Colonic mucosa (tissue), 4 donors: ENCODE measurements around the gene PFN3. TPM values are rescaled to one million over a fixed set of nuclear protein-coding genes. Genes with fewer than 3 reads are reported as not detected.

Experiments
- DNase-seq: peaks from one replicate; pipeline ENCODE4 v3.0.0-alpha.2; 2020
- H3K27ac ChIP-seq: fragments of 200-600 bp; one replicate; pipeline ENCODE4 v1.8.0; 2021
- H3K27me3 ChIP-seq: fragments of 200-600 bp; one replicate; pipeline ENCODE4 v1.8.0; 2021
- H3K36me3 ChIP-seq: fragments of 200-600 bp; one replicate; pipeline ENCODE4 v1.8.0; 2021
- H3K4me1 ChIP-seq: fragments of 200-600 bp; one replicate; pipeline ENCODE4 v1.8.0; 2021; ENCODE audit warnings: mild to moderate bottlenecking
- H3K4me3 ChIP-seq: fragments of 200-600 bp; one replicate; pipeline ENCODE4 v1.8.0; 2021
- H3K9ac ChIP-seq, 2 donors: one replicate each; pipeline ENCODE4 v1.7.0; 2013; ENCODE audit warnings: control low read depth in 2 of 2, low read depth in 2 of 2, low read length in 2 of 2
- H3K9me3 ChIP-seq: fragments of 200-600 bp; one replicate; pipeline ENCODE4 v1.8.0; 2021
- CTCF ChIP-seq: fragments of 200-600 bp; IDR thresholded peaks from one replicate; pipeline ENCODE4 v1.8.0; 2022; ENCODE audit warnings: antibody characterized with exemption, mild to moderate bottlenecking
- intact Hi-C: fragments of 100-400 bp; cut with DNase I; formaldehyde crosslinking; loops from one replicate; pipeline ENCODE4 v1.14.1; 2022
- total RNA-seq, 2 donors: library from RNA; stranded (reverse); fragmentation: NEBNext Ultra II Directional in 1 of 2; extraction: Animal tissue kit (Norgen Biotek cat#: 25700) in 1 of 2; gene quantifications; one replicate each; pipeline ENCODE4 v1.2.1, GENCODE V29; 2021
- donor health status: healthy.
- donor health status: DM: no; HTN: no; CAD: no.
- donor health status: DM: no; HTN: no; CAD: no.

PFN3 gene
- total RNA-seq, 2 donors from 2014 or later: not detected

- Histone ChIP-seq H3K27me3 (no peaks in the 10 kb centered on the region), H3K9me3 (no peaks in the 10 kb centered on the region), H3K36me3 (peaks cover 2% of the 10 kb centered on the region), H3K4me3 (peak overlapping the region; percentile 81), H3K9ac (peak overlapping the region; percentile 98 to 99), H3K27ac (peak overlapping the region; percentile 82), H3K4me1 (peaks cover 11% of the 10 kb centered on the region)
- intact Hi-C loops: no loop called here
- DNase-seq: no peak
- TF ChIP-seq CTCF: no peak
Observed at GRCh38 chr5:177427919-177428573, 27.6 kb upstream of the PFN3 start.

- TF ChIP-seq CTCF: no peak
- peak overlapping the region; percentile 98 to 99 for H3K9ac ChIP-seq
- DNase-seq: no peak
- H3K4me1 ChIP-seq: peaks cover 7% of the 10 kb centered on the region
- H3K27ac ChIP-seq: peak overlapping the region; percentile 82
- intact Hi-C loops: no loop called here
- H3K9me3 ChIP-seq: no peaks in the 10 kb centered on the region
- no peaks in the 10 kb centered on the region for H3K27me3 ChIP-seq
- peak overlapping the region; percentile 81 for H3K4me3 ChIP-seq
- no peaks in the 10 kb centered on the region for H3K36me3 ChIP-seq
Observed at GRCh38 chr5:177427211-177427822, 26.9 kb upstream of the PFN3 start.

- peaks cover 7% of the 10 kb centered on the region for H3K4me1 ChIP-seq
Observed at GRCh38 chr5:177426566-177427210, 26.2 kb upstream of the PFN3 start, which contains the start of gene GRK6. Gene GRK6, plus strand, starts transcription at chr5:177426676. Its CDS starts 170 bp downstream, at chr5:177426846.

GRCh38 chr5:177425801-177426565 lies 25.5 kb upstream of the PFN3 start:
- Histone ChIP-seq H3K27ac (peak overlapping the region; percentile 96), H3K4me3 (peak overlapping the region; percentile 42), H3K27me3 (no peaks in the 10 kb centered on the region), H3K4me1 (peaks cover 7% of the 10 kb centered on the region), H3K9ac (peak overlapping the region; percentile 69 to 71), H3K36me3 (no peaks in the 10 kb centered on the region), H3K9me3 (no peaks in the 10 kb centered on the region)
- DNase-seq: peak; percentile 100
- intact Hi-C loops: no loop called here
- TF ChIP-seq CTCF: no peak

More at GRCh38 chr5:177426566-177427210, 26.2 kb upstream of the PFN3 start, which contains the start of gene GRK6:
- TF ChIP-seq CTCF: no peak
- Histone ChIP-seq H3K27ac (peak within 1 kb of the TSS; percentile 96), H3K36me3 (no peaks in the 10 kb centered on the region), H3K27me3 (no peaks in the 10 kb centered on the region), H3K9me3 (no peaks in the 10 kb centered on the region), H3K4me3 (peak within 1 kb of the TSS; percentile 81), H3K9ac (peak within 1 kb of the TSS; percentile 98 to 99)
- DNase-seq: peak; percentile 69
- intact Hi-C loops: no loop called here

GRCh38 chr5:177425196-177425800 lies 24.8 kb upstream of the PFN3 start:
- H3K4me1 ChIP-seq: peaks cover 7% of the 10 kb centered on the region
- H3K4me3 ChIP-seq: peak overlapping the region; percentile 42
- intact Hi-C loops: no loop called here
- no peak for TF ChIP-seq CTCF
- no peaks in the 10 kb centered on the region for H3K27me3 ChIP-seq
- no peak for DNase-seq
- H3K27ac ChIP-seq: peak overlapping the region; percentile 96
- peak overlapping the region; percentile 69 to 71 for H3K9ac ChIP-seq
- no peaks in the 10 kb centered on the region for H3K36me3 ChIP-seq
- no peaks in the 10 kb centered on the region for H3K9me3 ChIP-seq
